HL-60 (cell line): ENCODE measurements around the gene NEFH.

ENCODE experiments used
- DNase-seq, 2 experiments: peaks; one replicate each; pipeline ENCODE4 v3.0.0-alpha.2; 2010 to 2020; ENCODE audit warnings: low read depth in 1 of 2, low spot score in 1 of 2
- H3K27ac ChIP-seq: fragments of 250-450 bp; sonication (Bioruptor Pico); replicated peaks from 2 replicates; pipeline ENCODE4 v1.5.1; 2020; ENCODE audit warnings: mild to moderate bottlenecking, moderate library complexity
- H3K27me3 ChIP-seq: fragments of 250-450 bp; sonication (Bioruptor Pico); 2 replicates; pipeline ENCODE4 v1.5.1; 2021; ENCODE audit warnings: mild to moderate bottlenecking, moderate library complexity; ENCODE audit not compliant: insufficient read depth, poor library complexity, severe bottlenecking
- H3K4me3 ChIP-seq: replicated peaks from 2 replicates; pipeline ENCODE4 v1.5.1; 2011; ENCODE audit warnings: mild to moderate bottlenecking, control low read depth, low read length; ENCODE audit not compliant: insufficient read depth
- GABPA ChIP-seq: IDR thresholded peaks from 2 replicates; pipeline ENCODE4 v1.6.1; 2012; ENCODE audit warnings: low read depth
- POLR2AphosphoS5 ChIP-seq: IDR thresholded peaks from 2 replicates; pipeline ENCODE4 v1.6.1; 2012; ENCODE audit warnings: low read depth
- SPI1 ChIP-seq: IDR thresholded peaks from 2 replicates; pipeline ENCODE4 v1.6.1; 2012; ENCODE audit warnings: low read depth, mild to moderate bottlenecking, borderline replicate concordance
- TF ChIP-seq, protein P1 (sequence below): IDR thresholded peaks from one replicate; pipeline ENCODE4 v1.5.1; 2011; ENCODE audit warnings: low read length, control low read depth, inconsistent platforms; ENCODE audit not compliant: insufficient read depth
- TF ChIP-seq, protein P2 (sequence below): IDR thresholded peaks from 2 replicates; pipeline ENCODE4 v1.6.1; 2012; ENCODE audit warnings: low read depth; ENCODE audit not compliant: insufficient replicate concordance

Gene NEFH

DNA sequence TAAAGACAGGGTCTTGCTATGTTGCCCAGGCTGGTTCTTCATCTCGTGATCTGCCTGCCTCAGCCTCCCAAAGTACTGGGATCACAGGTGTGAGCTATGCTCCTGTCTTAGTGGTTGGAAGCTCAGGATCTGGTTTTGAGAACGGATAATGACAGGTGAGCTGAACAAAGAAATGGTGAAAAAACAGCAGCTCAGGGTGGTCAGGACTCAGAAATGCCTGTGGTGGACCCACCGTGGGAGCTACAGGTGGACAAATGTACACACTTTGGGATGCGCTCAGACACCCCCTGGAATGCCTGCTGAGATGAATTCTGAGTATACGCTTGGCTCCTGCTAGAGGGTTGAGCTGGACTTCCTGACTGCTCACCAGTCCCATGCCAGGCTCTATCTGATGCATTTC, 32.1 kb upstream of the NEFH start:
- no peak for DNase-seq
- Histone ChIP-seq H3K27ac (no peak overlapping the region), H3K4me3 (no peak overlapping the region), H3K27me3 (peaks cover 3% of the 10 kb centered on the region)
- TF ChIP-seq, protein P1, sequence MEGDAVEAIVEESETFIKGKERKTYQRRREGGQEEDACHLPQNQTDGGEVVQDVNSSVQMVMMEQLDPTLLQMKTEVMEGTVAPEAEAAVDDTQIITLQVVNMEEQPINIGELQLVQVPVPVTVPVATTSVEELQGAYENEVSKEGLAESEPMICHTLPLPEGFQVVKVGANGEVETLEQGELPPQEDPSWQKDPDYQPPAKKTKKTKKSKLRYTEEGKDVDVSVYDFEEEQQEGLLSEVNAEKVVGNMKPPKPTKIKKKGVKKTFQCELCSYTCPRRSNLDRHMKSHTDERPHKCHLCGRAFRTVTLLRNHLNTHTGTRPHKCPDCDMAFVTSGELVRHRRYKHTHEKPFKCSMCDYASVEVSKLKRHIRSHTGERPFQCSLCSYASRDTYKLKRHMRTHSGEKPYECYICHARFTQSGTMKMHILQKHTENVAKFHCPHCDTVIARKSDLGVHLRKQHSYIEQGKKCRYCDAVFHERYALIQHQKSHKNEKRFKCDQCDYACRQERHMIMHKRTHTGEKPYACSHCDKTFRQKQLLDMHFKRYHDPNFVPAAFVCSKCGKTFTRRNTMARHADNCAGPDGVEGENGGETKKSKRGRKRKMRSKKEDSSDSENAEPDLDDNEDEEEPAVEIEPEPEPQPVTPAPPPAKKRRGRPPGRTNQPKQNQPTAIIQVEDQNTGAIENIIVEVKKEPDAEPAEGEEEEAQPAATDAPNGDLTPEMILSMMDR = no peak
- TF ChIP-seq, protein P2, sequence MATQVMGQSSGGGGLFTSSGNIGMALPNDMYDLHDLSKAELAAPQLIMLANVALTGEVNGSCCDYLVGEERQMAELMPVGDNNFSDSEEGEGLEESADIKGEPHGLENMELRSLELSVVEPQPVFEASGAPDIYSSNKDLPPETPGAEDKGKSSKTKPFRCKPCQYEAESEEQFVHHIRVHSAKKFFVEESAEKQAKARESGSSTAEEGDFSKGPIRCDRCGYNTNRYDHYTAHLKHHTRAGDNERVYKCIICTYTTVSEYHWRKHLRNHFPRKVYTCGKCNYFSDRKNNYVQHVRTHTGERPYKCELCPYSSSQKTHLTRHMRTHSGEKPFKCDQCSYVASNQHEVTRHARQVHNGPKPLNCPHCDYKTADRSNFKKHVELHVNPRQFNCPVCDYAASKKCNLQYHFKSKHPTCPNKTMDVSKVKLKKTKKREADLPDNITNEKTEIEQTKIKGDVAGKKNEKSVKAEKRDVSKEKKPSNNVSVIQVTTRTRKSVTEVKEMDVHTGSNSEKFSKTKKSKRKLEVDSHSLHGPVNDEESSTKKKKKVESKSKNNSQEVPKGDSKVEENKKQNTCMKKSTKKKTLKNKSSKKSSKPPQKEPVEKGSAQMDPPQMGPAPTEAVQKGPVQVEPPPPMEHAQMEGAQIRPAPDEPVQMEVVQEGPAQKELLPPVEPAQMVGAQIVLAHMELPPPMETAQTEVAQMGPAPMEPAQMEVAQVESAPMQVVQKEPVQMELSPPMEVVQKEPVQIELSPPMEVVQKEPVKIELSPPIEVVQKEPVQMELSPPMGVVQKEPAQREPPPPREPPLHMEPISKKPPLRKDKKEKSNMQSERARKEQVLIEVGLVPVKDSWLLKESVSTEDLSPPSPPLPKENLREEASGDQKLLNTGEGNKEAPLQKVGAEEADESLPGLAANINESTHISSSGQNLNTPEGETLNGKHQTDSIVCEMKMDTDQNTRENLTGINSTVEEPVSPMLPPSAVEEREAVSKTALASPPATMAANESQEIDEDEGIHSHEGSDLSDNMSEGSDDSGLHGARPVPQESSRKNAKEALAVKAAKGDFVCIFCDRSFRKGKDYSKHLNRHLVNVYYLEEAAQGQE = no peak
- TF ChIP-seq SPI1 (no peak), POLR2AphosphoS5 (no peak), GABPA (no peak)

DNA sequence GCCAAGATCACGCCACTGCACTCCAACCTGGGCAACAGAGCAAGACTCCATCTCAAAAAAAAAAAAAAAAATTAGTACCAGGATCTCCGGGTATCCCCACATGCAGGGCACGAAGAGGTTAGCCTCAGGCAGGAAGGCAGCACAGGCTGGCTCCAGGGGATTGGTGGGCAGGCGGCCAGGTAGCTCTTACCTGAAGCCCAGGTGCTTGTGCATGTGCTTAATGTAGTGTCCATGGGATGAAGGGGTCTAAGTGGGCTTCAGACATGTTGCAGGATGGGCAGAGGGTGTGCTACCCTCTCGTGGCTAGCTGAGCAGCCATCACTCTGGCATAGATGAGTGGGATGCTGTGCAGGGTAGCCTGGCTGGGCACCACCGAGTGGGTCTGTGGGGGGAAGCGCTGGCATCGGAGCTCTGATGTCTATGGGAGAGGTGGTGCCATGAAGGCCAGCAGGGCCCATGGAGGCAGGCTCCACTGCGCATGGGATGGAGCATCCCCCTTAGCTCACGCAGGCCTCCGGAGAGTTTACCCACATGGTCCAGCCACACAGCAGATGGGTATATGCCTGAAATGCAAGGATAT, 30.6 kb upstream of the NEFH start:
- Histone ChIP-seq H3K4me3 (no peak overlapping the region), H3K27me3 (no peaks in the 10 kb centered on the region), H3K27ac (no peak overlapping the region)
- TF ChIP-seq POLR2AphosphoS5 (no peak), SPI1 (no peak), GABPA (no peak)
- TF ChIP-seq, protein P2 = no peak
- TF ChIP-seq, protein P1 = no peak
- no peak for DNase-seq

DNA sequence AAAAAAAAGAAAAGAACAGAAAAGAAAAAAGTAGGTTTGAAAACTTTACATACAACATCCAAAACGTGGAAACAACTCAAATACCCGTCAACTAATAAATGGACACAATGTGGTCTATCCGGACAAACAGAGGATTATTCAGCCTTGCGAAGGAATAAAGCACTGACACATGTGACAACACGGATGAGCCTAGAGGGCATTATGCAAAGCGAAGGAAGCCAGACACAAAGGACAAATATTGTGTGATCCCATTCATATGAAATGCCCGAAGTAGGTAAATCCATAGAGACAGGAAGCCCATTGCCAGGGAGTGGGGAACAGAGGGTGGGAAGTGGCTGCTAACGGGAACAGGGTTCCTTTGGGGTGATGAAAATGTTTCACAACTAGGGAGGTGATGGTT, 29.8 kb upstream of the NEFH start:
- TF ChIP-seq, protein P1 = no peak
- TF ChIP-seq, protein P2 = no peak
- no peak for TF ChIP-seq POLR2AphosphoS5
- TF ChIP-seq GABPA = no peak
- Histone ChIP-seq H3K4me3 (no peak overlapping the region), H3K27me3 (no peaks in the 10 kb centered on the region), H3K27ac (no peak overlapping the region)
- DNase-seq = no peak
